Central memory CD8-positive, alpha-beta T cell (primary cell): Measurements from ENCODE around the gene SLIT1.

Experiments
- ATAC-seq: fragments of 150-1000 bp; cut with Tn5 transposase; replicated peaks from 2 replicates; pipeline ENCODE4 v1.10.0; 2022; ENCODE audit warnings: mild to moderate bottlenecking, moderate FRiP score, moderate number of reproducible peaks; ENCODE audit not compliant: poor library complexity, severe bottlenecking; ENCODE audit errors: extremely low read depth
- DNase-seq, 2 donors: peaks; one replicate each; pipeline ENCODE4 v3.0.0; 2021; ENCODE audit warnings: low spot score in 2 of 2
- H3K27ac Mint-ChIP-seq: one replicate; pipeline ENCODE4 v1.8.0; 2022; ENCODE audit warnings: low read depth, mild to moderate bottlenecking, moderate library complexity, mixed read lengths
- H3K27me3 Mint-ChIP-seq: one replicate; pipeline ENCODE4 v1.8.0; 2022; ENCODE audit warnings: mixed read lengths
- H3K36me3 Mint-ChIP-seq: one replicate; pipeline ENCODE4 v1.8.0; 2022; ENCODE audit warnings: mild to moderate bottlenecking, moderate library complexity, mixed read lengths; ENCODE audit not compliant: insufficient read depth
- H3K4me1 Mint-ChIP-seq: one replicate; pipeline ENCODE4 v1.8.0; 2022; ENCODE audit warnings: mixed read lengths
- H3K4me3 Mint-ChIP-seq: one replicate; pipeline ENCODE4 v1.8.0; 2022; ENCODE audit warnings: mild to moderate bottlenecking, moderate library complexity, mixed read lengths
- H3K9me3 Mint-ChIP-seq: one replicate; pipeline ENCODE4 v1.8.0; 2022; ENCODE audit warnings: mixed read lengths

SLIT1 gene

GRCh38 chr10:96986200-96986856 is 199.4 kb downstream of the SLIT1 start:
- Mint-ChIP-seq H3K27ac (no peak overlapping the region), H3K9me3 (no peaks in the 10 kb centered on the region), H3K4me1 (peaks cover 4% of the 10 kb centered on the region), H3K27me3 (no peaks in the 10 kb centered on the region), H3K4me3 (no peak overlapping the region), H3K36me3 (peaks cover 11% of the 10 kb centered on the region)
- ATAC-seq (no peak), DNase-seq (no peak)

- Mint-ChIP-seq H3K27me3 (no peaks in the 10 kb centered on the region), H3K27ac (no peak overlapping the region), H3K36me3 (peaks cover 16% of the 10 kb centered on the region), H3K4me3 (no peak overlapping the region), H3K9me3 (no peaks in the 10 kb centered on the region), H3K4me1 (peaks cover 4% of the 10 kb centered on the region)
- DNase-seq (no peak), ATAC-seq (no peak)
These were observed 201.1 kb downstream of the SLIT1 start for GRCh38 chr10:96984541-96985131.

- H3K36me3 Mint-ChIP-seq, result peaks cover 20% of the 10 kb centered on the region
- H3K4me1 Mint-ChIP-seq, result peaks cover 4% of the 10 kb centered on the region
- DNase-seq (no peak), ATAC-seq (no peak)
- H3K4me3 Mint-ChIP-seq, result no peak overlapping the region
- no peaks in the 10 kb centered on the region for H3K9me3 Mint-ChIP-seq
- no peaks in the 10 kb centered on the region for H3K27me3 Mint-ChIP-seq
- peak overlapping the region; percentile 48 for H3K27ac Mint-ChIP-seq
These were observed 203.4 kb downstream of the SLIT1 start for GRCh38 chr10:96982149-96982930.

GRCh38 chr10:96978621-96979154 is 207.1 kb downstream of the SLIT1 start:
- ATAC-seq (no peak), DNase-seq (no peak)
- Mint-ChIP-seq H3K27ac (no peak overlapping the region), H3K4me3 (no peak overlapping the region), H3K27me3 (no peaks in the 10 kb centered on the region), H3K9me3 (no peaks in the 10 kb centered on the region), H3K4me1 (peaks cover 3% of the 10 kb centered on the region), H3K36me3 (peaks cover 18% of the 10 kb centered on the region)

GRCh38 chr10:96975136-96975535 is 210.6 kb downstream of the SLIT1 start:
- no peak overlapping the region for H3K27ac Mint-ChIP-seq
- no peak overlapping the region for H3K4me3 Mint-ChIP-seq
- ATAC-seq (no peak), DNase-seq (no peak)
- H3K9me3 Mint-ChIP-seq, result no peaks in the 10 kb centered on the region
- H3K4me1 Mint-ChIP-seq, result no peaks in the 10 kb centered on the region
- H3K27me3 Mint-ChIP-seq, result no peaks in the 10 kb centered on the region
- H3K36me3 Mint-ChIP-seq, result peaks cover 7% of the 10 kb centered on the region

GRCh38 chr10:96973809-96974747 is 211.7 kb downstream of the SLIT1 start:
- H3K4me1 Mint-ChIP-seq, result no peaks in the 10 kb centered on the region
- ATAC-seq (no peak), DNase-seq (no peak)
- no peaks in the 10 kb centered on the region for H3K27me3 Mint-ChIP-seq
- peaks cover 5% of the 10 kb centered on the region for H3K36me3 Mint-ChIP-seq
- H3K4me3 Mint-ChIP-seq, result no peak overlapping the region
- H3K9me3 Mint-ChIP-seq, result no peaks in the 10 kb centered on the region
- H3K27ac Mint-ChIP-seq, result no peak overlapping the region

- H3K4me3 Mint-ChIP-seq, result no peak overlapping the region
- DNase-seq (no peak), ATAC-seq (no peak)
- H3K27me3 Mint-ChIP-seq, result no peaks in the 10 kb centered on the region
- H3K9me3 Mint-ChIP-seq, result no peaks in the 10 kb centered on the region
- H3K27ac Mint-ChIP-seq, result no peak overlapping the region
- H3K4me1 Mint-ChIP-seq, result no peaks in the 10 kb centered on the region
- peaks cover 4% of the 10 kb centered on the region for H3K36me3 Mint-ChIP-seq
These were observed 213.5 kb downstream of the SLIT1 start for GRCh38 chr10:96972264-96972663.

GRCh38 chr10:96971324-96971723 is 214.4 kb downstream of the SLIT1 start:
- ATAC-seq, result no peak
- Mint-ChIP-seq H3K4me3 (no peak overlapping the region), H3K36me3 (peaks cover 4% of the 10 kb centered on the region), H3K9me3 (no peaks in the 10 kb centered on the region), H3K27me3 (no peaks in the 10 kb centered on the region), H3K27ac (no peak overlapping the region), H3K4me1 (no peaks in the 10 kb centered on the region)
- DNase-seq, result no peak

GRCh38 chr10:96968682-96969423 is 216.9 kb downstream of the SLIT1 start:
- Mint-ChIP-seq H3K36me3 (peaks cover 4% of the 10 kb centered on the region), H3K27ac (no peak overlapping the region), H3K9me3 (no peaks in the 10 kb centered on the region), H3K4me1 (no peaks in the 10 kb centered on the region), H3K27me3 (no peaks in the 10 kb centered on the region), H3K4me3 (no peak overlapping the region)
- ATAC-seq (no peak), DNase-seq (no peak)

- H3K4me1 Mint-ChIP-seq, result peaks cover 2% of the 10 kb centered on the region
- no peak for ATAC-seq
- H3K9me3 Mint-ChIP-seq, result no peaks in the 10 kb centered on the region
- H3K4me3 Mint-ChIP-seq, result no peak overlapping the region
- H3K27ac Mint-ChIP-seq, result no peak overlapping the region
- H3K36me3 Mint-ChIP-seq, result peaks cover 5% of the 10 kb centered on the region
- no peaks in the 10 kb centered on the region for H3K27me3 Mint-ChIP-seq
- DNase-seq, result no peak
These were observed 217.9 kb downstream of the SLIT1 start for GRCh38 chr10:96967847-96968246.

- Mint-ChIP-seq H3K4me3 (no peak overlapping the region), H3K36me3 (peaks cover 4% of the 10 kb centered on the region), H3K9me3 (no peaks in the 10 kb centered on the region), H3K27ac (no peak overlapping the region), H3K4me1 (peaks cover 6% of the 10 kb centered on the region), H3K27me3 (no peaks in the 10 kb centered on the region)
- ATAC-seq (no peak), DNase-seq (no peak)
These were observed 221.6 kb downstream of the SLIT1 start for GRCh38 chr10:96964131-96964530.
